Astrocyte (in vitro differentiated cells and primary cell): ENCODE data around the gene ESRRB. TPM values are rescaled to one million over a fixed set of nuclear protein-coding genes. Genes with fewer than 3 reads are reported as not detected.

Source experiments
- DNase-seq: peaks from one replicate; pipeline ENCODE4 v3.0.0-alpha.2; 2010; ENCODE audit warnings: low read depth
- FAIRE-seq: peaks from 2 replicates; lab custom pipeline; 2011; peaks lifted over from hg19 to GRCh38; lab: Jason Lieb, UNC
- H2AFZ ChIP-seq: 2 replicates; pipeline ENCODE4 v1.6.0; 2012; ENCODE audit warnings: low read depth, low read length, inconsistent platforms
- H3K27ac ChIP-seq: 2 replicates; pipeline ENCODE4 v1.5.1; 2011; ENCODE audit warnings: low read depth, low read length, inconsistent platforms
- H3K27me3 ChIP-seq: 2 replicates; pipeline ENCODE4 v1.6.0; 2011; ENCODE audit warnings: low read length, inconsistent platforms; ENCODE audit not compliant: insufficient read depth
- H3K36me3 ChIP-seq: 2 replicates; pipeline ENCODE4 v1.5.1; 2011; ENCODE audit warnings: low read length, inconsistent platforms; ENCODE audit not compliant: insufficient read depth
- H3K4me1 ChIP-seq: 2 replicates; pipeline ENCODE4 v1.5.1; 2011; ENCODE audit warnings: low read length, inconsistent platforms; ENCODE audit not compliant: insufficient read depth
- H3K4me2 ChIP-seq: 2 replicates; pipeline ENCODE4 v1.6.0; 2012; ENCODE audit warnings: low read length, inconsistent platforms
- H3K4me3 ChIP-seq: 2 replicates; pipeline ENCODE4 v1.5.1; 2011; ENCODE audit warnings: low read depth, mild to moderate bottlenecking, low read length, inconsistent platforms; ENCODE audit not compliant: insufficient read depth
- H3K79me2 ChIP-seq: 2 replicates; pipeline ENCODE4 v1.6.0; 2012; ENCODE audit warnings: mild to moderate bottlenecking, low read length, inconsistent platforms; ENCODE audit not compliant: insufficient read depth
- H3K9ac ChIP-seq: 2 replicates; pipeline ENCODE4 v1.6.0; 2012; ENCODE audit warnings: mild to moderate bottlenecking, low read length, inconsistent platforms
- H3K9me3 ChIP-seq: 2 replicates; pipeline ENCODE4 v1.5.1; 2012; ENCODE audit warnings: low read depth, mild to moderate bottlenecking, low read length, inconsistent platforms; ENCODE audit not compliant: insufficient read depth
- H4K20me1 ChIP-seq: 2 replicates; pipeline ENCODE4 v1.6.0; 2012; ENCODE audit warnings: low read length, inconsistent platforms; ENCODE audit not compliant: insufficient read depth
- H3K27ac Mint-ChIP-seq: one replicate; pipeline ENCODE4 v1.8.0; 2021; ENCODE audit warnings: mild to moderate bottlenecking, mixed read lengths; ENCODE audit not compliant: unreplicated experiment
- H3K27me3 Mint-ChIP-seq: one replicate; pipeline ENCODE4 v1.8.0; 2021; ENCODE audit warnings: low read depth, mixed read lengths; ENCODE audit not compliant: unreplicated experiment
- H3K36me3 Mint-ChIP-seq: one replicate; pipeline ENCODE4 v1.8.0; 2021; ENCODE audit warnings: low read depth, mixed read lengths; ENCODE audit not compliant: unreplicated experiment
- H3K4me1 Mint-ChIP-seq: one replicate; pipeline ENCODE4 v1.8.0; 2021; ENCODE audit warnings: low read depth, mixed read lengths; ENCODE audit not compliant: unreplicated experiment
- H3K4me3 Mint-ChIP-seq: one replicate; pipeline ENCODE4 v1.8.0; 2021; ENCODE audit warnings: mild to moderate bottlenecking, moderate library complexity, mixed read lengths; ENCODE audit not compliant: unreplicated experiment
- H3K9me3 Mint-ChIP-seq: one replicate; pipeline ENCODE4 v1.8.0; 2021; ENCODE audit warnings: mild to moderate bottlenecking, mixed read lengths; ENCODE audit not compliant: unreplicated experiment
- EZH2 ChIP-seq: IDR thresholded peaks from 2 replicates; pipeline ENCODE4 v1.6.1; 2012; ENCODE audit warnings: mild to moderate bottlenecking, low read length, inconsistent platforms; ENCODE audit not compliant: insufficient read depth
- total RNA-seq: library from RNA; stranded (reverse); gene quantifications from 2 replicates; pipeline ENCODE4 v1.2.1, GENCODE V29; 2021
- TF ChIP-seq, protein P1 (sequence below): IDR thresholded peaks from 2 replicates; pipeline ENCODE4 v1.5.1; 2011; ENCODE audit warnings: low read depth, mild to moderate bottlenecking, inconsistent platforms, low read length, moderate library complexity; ENCODE audit not compliant: insufficient read depth

Gene ESRRB
- total RNA-seq, 1 donor from 2014 or later = not detected

DNA sequence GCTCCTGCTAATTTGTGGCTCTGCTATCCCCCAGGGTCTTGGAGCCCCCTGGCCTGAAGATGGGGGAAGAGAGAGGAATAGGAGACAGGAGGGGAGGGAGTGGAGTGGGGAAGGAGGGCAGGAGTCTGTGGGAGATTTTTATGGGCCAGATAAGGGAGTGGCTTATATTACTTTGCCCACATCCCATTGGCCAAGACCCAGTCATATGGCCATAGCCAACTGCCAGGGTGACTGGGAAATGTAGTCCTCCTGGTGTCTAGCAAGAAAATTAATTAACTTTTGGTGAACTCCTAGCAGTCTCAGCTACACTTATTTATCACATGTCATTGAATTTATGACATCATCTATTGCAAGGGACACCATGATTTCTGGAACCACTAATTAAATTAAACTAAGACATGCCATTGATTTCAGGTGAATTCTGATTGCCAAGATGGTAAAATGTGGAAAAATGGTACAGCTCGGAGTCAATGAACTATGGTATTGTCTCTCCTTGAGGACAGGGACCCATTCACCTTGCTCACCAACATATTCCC, 50.3 kb downstream of the ESRRB start:
- no peak for FAIRE-seq
- H3K4me3 Mint-ChIP-seq = no peak overlapping the region
- H3K27me3 ChIP-seq = peaks cover 2% of the 10 kb centered on the region

DNA sequence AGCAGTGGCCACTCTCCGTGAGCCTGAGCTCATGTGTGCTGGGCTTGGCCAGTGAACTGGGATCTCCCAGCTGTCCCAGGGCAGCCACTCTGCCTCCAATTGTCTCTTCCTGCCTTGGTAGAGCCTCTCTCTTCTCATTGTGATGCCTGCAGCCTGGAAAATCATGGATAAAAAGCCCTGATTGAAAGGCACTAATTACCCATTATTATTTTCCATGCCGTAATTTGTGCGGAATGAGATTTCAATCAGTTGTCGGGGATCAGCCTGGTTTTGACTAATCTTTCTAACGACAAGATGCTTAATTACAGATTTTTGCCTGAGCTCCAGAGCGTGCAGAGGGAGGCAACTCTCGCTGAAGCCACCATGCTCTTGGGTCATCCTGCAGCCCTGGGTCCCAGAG, 52.7 kb downstream of the ESRRB start:
- H3K9ac ChIP-seq = no peak overlapping the region
- H3K4me3 ChIP-seq = no peak overlapping the region
- no peaks in the 10 kb centered on the region for H3K79me2 ChIP-seq
- DNase-seq (no peak), FAIRE-seq (no peak)
- no peaks in the 10 kb centered on the region for H3K9me3 ChIP-seq
- peaks cover 2% of the 10 kb centered on the region for H3K27me3 ChIP-seq
- no peak overlapping the region for H3K27ac Mint-ChIP-seq
- no peak for TF ChIP-seq EZH2
- H3K4me1 Mint-ChIP-seq = peaks cover 3% of the 10 kb centered on the region
- H3K9me3 Mint-ChIP-seq = peaks cover 3% of the 10 kb centered on the region
- no peak overlapping the region for H3K27ac ChIP-seq
- no peak overlapping the region for H3K4me3 Mint-ChIP-seq
- no peaks in the 10 kb centered on the region for H3K36me3 Mint-ChIP-seq
- peaks cover 34% of the 10 kb centered on the region for H3K27me3 Mint-ChIP-seq
- no peaks in the 10 kb centered on the region for H4K20me1 ChIP-seq
- H3K36me3 ChIP-seq = no peaks in the 10 kb centered on the region
- H3K4me2 ChIP-seq = no peak overlapping the region
- H2AFZ ChIP-seq = no peak overlapping the region
- no peaks in the 10 kb centered on the region for H3K4me1 ChIP-seq

More for the DNA sequence above, 50.3 kb downstream of the ESRRB start:
- Mint-ChIP-seq H3K27ac (no peak overlapping the region), H3K9me3 (peaks cover 3% of the 10 kb centered on the region), H3K4me1 (no peaks in the 10 kb centered on the region), H3K27me3 (peaks cover 17% of the 10 kb centered on the region), H3K36me3 (no peaks in the 10 kb centered on the region)
- no peaks in the 10 kb centered on the region for H4K20me1 ChIP-seq
- H3K9ac ChIP-seq = no peak overlapping the region
- no peak for DNase-seq
- H3K4me2 ChIP-seq = no peak overlapping the region
- no peak overlapping the region for H3K27ac ChIP-seq
- no peak for TF ChIP-seq EZH2
- TF ChIP-seq, protein P1, sequence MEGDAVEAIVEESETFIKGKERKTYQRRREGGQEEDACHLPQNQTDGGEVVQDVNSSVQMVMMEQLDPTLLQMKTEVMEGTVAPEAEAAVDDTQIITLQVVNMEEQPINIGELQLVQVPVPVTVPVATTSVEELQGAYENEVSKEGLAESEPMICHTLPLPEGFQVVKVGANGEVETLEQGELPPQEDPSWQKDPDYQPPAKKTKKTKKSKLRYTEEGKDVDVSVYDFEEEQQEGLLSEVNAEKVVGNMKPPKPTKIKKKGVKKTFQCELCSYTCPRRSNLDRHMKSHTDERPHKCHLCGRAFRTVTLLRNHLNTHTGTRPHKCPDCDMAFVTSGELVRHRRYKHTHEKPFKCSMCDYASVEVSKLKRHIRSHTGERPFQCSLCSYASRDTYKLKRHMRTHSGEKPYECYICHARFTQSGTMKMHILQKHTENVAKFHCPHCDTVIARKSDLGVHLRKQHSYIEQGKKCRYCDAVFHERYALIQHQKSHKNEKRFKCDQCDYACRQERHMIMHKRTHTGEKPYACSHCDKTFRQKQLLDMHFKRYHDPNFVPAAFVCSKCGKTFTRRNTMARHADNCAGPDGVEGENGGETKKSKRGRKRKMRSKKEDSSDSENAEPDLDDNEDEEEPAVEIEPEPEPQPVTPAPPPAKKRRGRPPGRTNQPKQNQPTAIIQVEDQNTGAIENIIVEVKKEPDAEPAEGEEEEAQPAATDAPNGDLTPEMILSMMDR = no peak
- no peak overlapping the region for H2AFZ ChIP-seq
- H3K4me3 ChIP-seq = no peak overlapping the region
- H3K36me3 ChIP-seq = no peaks in the 10 kb centered on the region
- H3K79me2 ChIP-seq = no peaks in the 10 kb centered on the region
- H3K4me1 ChIP-seq = no peaks in the 10 kb centered on the region
- no peaks in the 10 kb centered on the region for H3K9me3 ChIP-seq

- no peaks in the 10 kb centered on the region for H4K20me1 ChIP-seq
- Mint-ChIP-seq H3K4me3 (no peak overlapping the region), H3K36me3 (no peaks in the 10 kb centered on the region), H3K9me3 (peaks cover under 1% of the 10 kb centered on the region), H3K27ac (no peak overlapping the region), H3K27me3 (peaks cover 41% of the 10 kb centered on the region), H3K4me1 (peaks cover 5% of the 10 kb centered on the region)
- H3K9me3 ChIP-seq = no peaks in the 10 kb centered on the region
- H3K36me3 ChIP-seq = no peaks in the 10 kb centered on the region
- H3K27ac ChIP-seq = no peak overlapping the region
- H3K4me1 ChIP-seq = no peaks in the 10 kb centered on the region
- no peak overlapping the region for H2AFZ ChIP-seq
- H3K4me2 ChIP-seq = no peak overlapping the region
- peaks cover 2% of the 10 kb centered on the region for H3K27me3 ChIP-seq
- no peak for FAIRE-seq
- TF ChIP-seq EZH2 = no peak
- TF ChIP-seq, protein P1 = no peak
- H3K4me3 ChIP-seq = no peak overlapping the region
- H3K9ac ChIP-seq = no peak overlapping the region
- no peaks in the 10 kb centered on the region for H3K79me2 ChIP-seq
- DNase-seq = no peak
Observed at GRCh38 chr14:76430017-76430416, 54.1 kb downstream of the ESRRB start.
